Measurements from ENCODE around the gene ATP8B4.

DNA sequence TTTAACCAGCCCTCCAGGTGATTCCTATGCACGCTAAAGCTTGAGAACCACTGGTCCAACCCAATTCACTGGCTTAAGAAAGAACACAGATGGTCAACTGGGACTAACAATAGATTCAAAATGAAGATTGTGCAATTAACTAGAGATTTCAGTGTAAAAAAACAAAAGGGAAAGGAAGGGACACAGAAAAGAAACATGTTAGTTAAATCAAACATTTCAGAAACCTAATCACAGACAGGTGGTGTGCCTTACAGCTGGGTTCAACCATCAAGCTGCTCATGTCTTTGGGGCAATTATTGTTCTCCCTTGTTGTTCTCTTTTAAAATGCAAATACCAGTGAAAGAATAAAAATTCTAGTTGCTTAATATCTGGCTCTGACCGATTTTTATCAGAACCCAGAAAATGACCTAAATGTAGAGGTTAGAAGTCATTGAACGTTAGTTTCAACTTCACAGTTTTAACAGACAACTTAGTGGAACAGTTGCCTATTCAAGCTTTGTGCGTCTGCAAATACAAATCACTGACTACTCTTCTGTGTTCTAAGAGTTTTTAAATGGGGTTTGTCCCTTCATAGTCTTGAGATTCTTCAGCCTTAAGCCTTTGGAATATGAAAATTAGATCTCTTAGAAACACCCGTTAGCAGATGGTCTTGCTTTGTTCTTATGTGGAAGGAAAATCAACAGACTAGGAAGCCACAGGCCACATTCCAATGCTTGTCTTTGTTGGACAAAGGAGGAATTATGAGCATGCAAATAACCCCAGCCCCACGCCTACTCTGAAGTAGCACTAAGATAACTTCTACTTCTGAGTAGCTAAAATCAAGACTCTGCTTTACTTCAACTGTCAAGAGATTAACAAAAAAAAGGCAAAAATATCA, 223.4 kb downstream of the ATP8B4 start:
- TF ChIP-seq, protein P1, sequence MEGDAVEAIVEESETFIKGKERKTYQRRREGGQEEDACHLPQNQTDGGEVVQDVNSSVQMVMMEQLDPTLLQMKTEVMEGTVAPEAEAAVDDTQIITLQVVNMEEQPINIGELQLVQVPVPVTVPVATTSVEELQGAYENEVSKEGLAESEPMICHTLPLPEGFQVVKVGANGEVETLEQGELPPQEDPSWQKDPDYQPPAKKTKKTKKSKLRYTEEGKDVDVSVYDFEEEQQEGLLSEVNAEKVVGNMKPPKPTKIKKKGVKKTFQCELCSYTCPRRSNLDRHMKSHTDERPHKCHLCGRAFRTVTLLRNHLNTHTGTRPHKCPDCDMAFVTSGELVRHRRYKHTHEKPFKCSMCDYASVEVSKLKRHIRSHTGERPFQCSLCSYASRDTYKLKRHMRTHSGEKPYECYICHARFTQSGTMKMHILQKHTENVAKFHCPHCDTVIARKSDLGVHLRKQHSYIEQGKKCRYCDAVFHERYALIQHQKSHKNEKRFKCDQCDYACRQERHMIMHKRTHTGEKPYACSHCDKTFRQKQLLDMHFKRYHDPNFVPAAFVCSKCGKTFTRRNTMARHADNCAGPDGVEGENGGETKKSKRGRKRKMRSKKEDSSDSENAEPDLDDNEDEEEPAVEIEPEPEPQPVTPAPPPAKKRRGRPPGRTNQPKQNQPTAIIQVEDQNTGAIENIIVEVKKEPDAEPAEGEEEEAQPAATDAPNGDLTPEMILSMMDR (conservative IDR thresholded peaks at IDR 0.05 in 1 of 2, IDR thresholded peaks at IDR 0.05 in 1 of 2; ENCODE audit: low read depth in 1 of 2, low read length in 2 of 2), result no peak
- no peak for TF ChIP-seq EZH2 (IDR thresholded peaks at IDR 0.05; ENCODE audit: low read length, missing control alignments)
